Measurements from ENCODE around the gene PARP16. TPM values are rescaled to one million over a fixed set of nuclear protein-coding genes. Genes with fewer than 3 reads are reported as not detected.

PARP16 gene
- total and polyA plus RNA-seq, 7 donors = 4.4 to 12.5 (median 9.4) TPM

- Histone ChIP-seq H3K9me3 (no peaks in the 10 kb centered on the region), H3K4me3 (no peak overlapping the region), H3K27me3 (no peaks in the 10 kb centered on the region), H3K4me1 (peaks cover 0 to 67% (median 61%) of the 10 kb centered on the region in 4 donors), H3K27ac (peak overlapping the region in 3 of 4 donors; percentile 63 to 89 (median 86)), H3K36me3 (peaks cover under 1 to 20% (median 3%) of the 10 kb centered on the region in 4 donors)
- intact Hi-C loops (cut with DNase I) = no loop called here
- DNase-seq = no peak
- WGBS, 2 donors = 67 to 86% methylated on average over 2 of the region's 2 CpGs
- TF ChIP-seq POLR2AphosphoS5 (IDR thresholded peaks at IDR 0.05) = peak; percentile 33 to 88 (median 84)
- TF ChIP-seq POLR2A (IDR thresholded peaks at IDR 0.05) = no peak
- TF ChIP-seq EP300 (IDR thresholded peaks at IDR 0.05) = no peak
- TF ChIP-seq CTCF (IDR thresholded peaks at IDR 0.05) = no peak
These were observed 21.7 kb downstream of the PARP16 start for GRCh38 chr15:65264863-65265430.

- DNase-seq = no peak
- H3K4me3 ChIP-seq = no peak overlapping the region
- TF ChIP-seq POLR2AphosphoS5 (IDR thresholded peaks at IDR 0.05) (no peak), POLR2A (IDR thresholded peaks at IDR 0.05) (no peak), EP300 (IDR thresholded peaks at IDR 0.05) (no peak), CTCF (IDR thresholded peaks at IDR 0.05) (no peak)
- no peaks in the 10 kb centered on the region for H3K27me3 ChIP-seq
- intact Hi-C loops (cut with DNase I) = no loop called here
- no peaks in the 10 kb centered on the region for H3K9me3 ChIP-seq
- peak overlapping the region in 2 of 4 donors; percentile 86 to 89 for H3K27ac ChIP-seq
- 92 to 94% methylated on average over 4 of the region's 4 CpGs for WGBS, 2 donors
- peaks cover 0 to 81% (median 76%) of the 10 kb centered on the region in 4 donors for H3K4me1 ChIP-seq
- H3K36me3 ChIP-seq = peaks cover 0 to 11% (median 3%) of the 10 kb centered on the region in 4 donors
These were observed 23.4 kb downstream of the PARP16 start for GRCh38 chr15:65263313-65263712.

GRCh38 chr15:65260968-65261367, 25.7 kb downstream of the PARP16 start:
- 94% methylated on average over 6 of the region's 6 CpGs for WGBS, 2 donors
- peaks cover 0 to 11% (median 3%) of the 10 kb centered on the region in 4 donors for H3K36me3 ChIP-seq
- H3K9me3 ChIP-seq = no peaks in the 10 kb centered on the region
- no peak for DNase-seq
- intact Hi-C loops (cut with DNase I) = no loop called here
- H3K4me1 ChIP-seq = peaks cover 0 to 90% (median 85%) of the 10 kb centered on the region in 4 donors
- H3K27ac ChIP-seq = peak overlapping the region; percentile 82 to 89 (median 86)
- H3K27me3 ChIP-seq = no peaks in the 10 kb centered on the region
- TF ChIP-seq POLR2A (IDR thresholded peaks at IDR 0.05) (no peak), POLR2AphosphoS5 (IDR thresholded peaks at IDR 0.05) (no peak), EP300 (IDR thresholded peaks at IDR 0.05) (no peak), CTCF (IDR thresholded peaks at IDR 0.05) (no peak)
- no peak overlapping the region for H3K4me3 ChIP-seq

GRCh38 chr15:65259367-65259797, 27.3 kb downstream of the PARP16 start:
- 79 to 90% methylated on average over 7 of the region's 7 CpGs for WGBS, 2 donors
- no peaks in the 10 kb centered on the region for H3K9me3 ChIP-seq
- H3K27me3 ChIP-seq = no peaks in the 10 kb centered on the region
- H3K4me3 ChIP-seq = peak overlapping the region in 1 of 4 donors; percentile 11
- DNase-seq = peak; percentile 94
- peaks cover 0 to 11% (median 3%) of the 10 kb centered on the region in 4 donors for H3K36me3 ChIP-seq
- intact Hi-C loops (cut with DNase I) = loop anchor here (5.0 kb wide), 1 partner anchor 47 kb away; the partner anchor contains the start of gene CILP
- H3K4me1 ChIP-seq = peaks cover 0 to 84% (median 80%) of the 10 kb centered on the region in 4 donors
- peak overlapping the region; percentile 82 to 89 (median 86) for H3K27ac ChIP-seq
- TF ChIP-seq POLR2A (IDR thresholded peaks at IDR 0.05) (no peak), POLR2AphosphoS5 (IDR thresholded peaks at IDR 0.05) (peak; percentile 65 to 79 (median 72)), CTCF (IDR thresholded peaks at IDR 0.05) (no peak), EP300 (IDR thresholded peaks at IDR 0.05) (peak in 1 of 4 donors; percentile 40)

All from sigmoid colon (tissue), 7 donors.